GM20000 (cell line): Measurements from ENCODE around the gene FCER2.
A peak's percentile ranks its signal among the peaks of the same experiment; 100 is the strongest.

Source experiments
- DNase-seq: peaks from one replicate; pipeline ENCODE4 v3.0.0; 2012; ENCODE audit warnings: low spot score
- CTCF ChIP-seq: IDR thresholded peaks from 2 replicates; pipeline ENCODE4 v1.5.1; 2012; ENCODE audit warnings: mild to moderate bottlenecking, control low read depth; ENCODE audit errors: extremely low read depth, missing control alignments

The FCER2 gene

GRCh38 chr19:7731218-7731595 is 29.3 kb upstream of the FCER2 start:
- DNase-seq = no peak
- no peak for TF ChIP-seq CTCF

- DNase-seq = no peak
- TF ChIP-seq CTCF = no peak
These were observed 28.6 kb upstream of the FCER2 start for GRCh38 chr19:7730286-7731217.

- TF ChIP-seq CTCF = no peak
- DNase-seq = peak; percentile 55
These were observed 27.9 kb upstream of the FCER2 start for GRCh38 chr19:7729831-7730285.

- no peak for TF ChIP-seq CTCF
- peak; percentile 69 for DNase-seq
These were observed 27.3 kb upstream of the FCER2 start for GRCh38 chr19:7729211-7729610.

GRCh38 chr19:7725791-7726190 is 23.9 kb upstream of the FCER2 start:
- no peak for TF ChIP-seq CTCF
- DNase-seq = no peak

- no peak for DNase-seq
- no peak for TF ChIP-seq CTCF
These were observed 20.3 kb upstream of the FCER2 start for GRCh38 chr19:7722231-7722651.

GRCh38 chr19:7720351-7720750 is 18.4 kb upstream of the FCER2 start:
- no peak for TF ChIP-seq CTCF
- no peak for DNase-seq
